GM21737 (cell line): ENCODE results near the gene PACSIN2.
"Not testable (repeated sequence)": the region's sequence is repeated elsewhere in the genome, so short reads cannot be mapped to it uniquely, and the experiment has no call there.

Experiments used
- ATAC-seq: cut with Tn5 transposase; IDR thresholded peaks from one replicate; pipeline ENCODE4 v1.9.1; 2021; ENCODE audit warnings: mild to moderate bottlenecking, moderate library complexity; ENCODE audit not compliant: unreplicated experiment

PACSIN2 gene

DNA sequence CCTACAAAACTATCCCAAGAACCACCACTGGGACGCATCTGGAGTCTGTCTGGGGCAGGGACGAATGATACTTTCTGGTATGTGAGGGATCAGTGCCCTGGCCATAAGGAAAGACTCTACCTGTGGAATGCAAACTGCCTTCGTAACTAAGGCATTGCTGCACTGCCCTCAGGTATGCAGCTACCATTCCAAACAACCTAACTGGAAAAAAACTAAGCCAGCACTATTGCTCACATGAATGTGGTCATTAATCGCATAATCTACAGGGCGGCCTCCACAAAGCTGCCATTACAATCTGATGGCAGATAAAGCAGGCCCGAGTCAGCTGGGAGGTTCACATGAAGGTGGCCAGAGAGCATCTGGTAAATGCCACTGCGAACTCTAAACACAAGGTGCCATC lies 3.9 kb downstream of the PACSIN2 start:
- no peak for ATAC-seq

DNA sequence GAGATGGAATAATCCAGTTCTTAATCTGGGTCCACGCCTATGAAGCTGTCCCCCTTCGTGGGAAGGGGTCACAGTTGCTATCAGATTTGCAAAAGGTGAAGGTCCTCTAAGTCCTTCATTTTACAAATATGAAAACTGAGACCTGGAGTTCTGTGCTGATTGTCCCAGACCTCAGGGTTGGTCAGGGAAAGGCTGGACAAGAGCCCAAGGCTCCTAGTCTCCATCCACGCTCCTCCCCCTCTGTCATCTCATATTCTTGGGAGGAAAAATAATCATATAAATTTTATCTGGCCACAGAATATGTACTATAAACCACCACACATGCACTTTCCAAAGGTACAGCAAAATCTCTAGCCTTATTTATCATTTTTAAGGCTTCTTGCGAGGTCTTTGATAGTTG lies 5.5 kb downstream of the PACSIN2 start:
- ATAC-seq: no peak

DNA sequence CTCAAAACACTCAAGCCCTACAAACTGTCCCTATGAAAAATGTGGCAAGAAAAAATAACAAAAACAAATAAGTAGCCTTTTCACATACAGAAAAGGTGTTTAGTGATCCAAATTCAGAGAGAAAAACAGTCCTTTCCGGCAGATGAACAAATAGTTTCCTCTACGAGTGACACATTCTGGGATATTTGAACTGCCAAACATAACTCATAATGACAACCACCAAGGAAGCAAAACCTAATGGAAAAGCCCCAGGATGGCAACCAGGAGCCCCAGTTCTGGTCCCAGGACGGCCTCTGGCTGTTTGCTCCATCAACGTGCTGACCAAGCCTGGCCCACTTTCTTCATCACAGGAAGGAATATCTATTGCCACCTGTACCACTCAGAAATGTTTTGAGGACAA lies 6.0 kb downstream of the PACSIN2 start:
- no peak for ATAC-seq

DNA sequence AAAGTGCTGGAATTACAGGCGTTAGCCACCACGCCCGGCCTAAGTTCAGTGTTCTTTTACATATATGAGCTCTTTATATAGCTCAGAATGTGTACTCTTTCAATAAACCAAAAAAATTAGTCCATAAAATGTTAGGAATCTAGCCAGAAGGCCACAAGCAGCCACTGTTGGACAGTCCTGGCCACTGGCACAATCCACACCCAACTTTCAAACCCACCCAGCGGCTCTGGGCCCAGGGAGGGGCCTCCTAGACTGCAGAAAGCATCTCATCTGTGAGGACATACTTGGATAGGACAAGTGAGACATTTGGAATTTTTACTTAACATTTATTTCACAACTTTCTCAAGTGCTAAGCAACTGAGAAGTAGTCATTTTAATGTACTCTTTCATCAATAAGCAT lies 6.4 kb downstream of the PACSIN2 start:
- ATAC-seq: no peak

DNA sequence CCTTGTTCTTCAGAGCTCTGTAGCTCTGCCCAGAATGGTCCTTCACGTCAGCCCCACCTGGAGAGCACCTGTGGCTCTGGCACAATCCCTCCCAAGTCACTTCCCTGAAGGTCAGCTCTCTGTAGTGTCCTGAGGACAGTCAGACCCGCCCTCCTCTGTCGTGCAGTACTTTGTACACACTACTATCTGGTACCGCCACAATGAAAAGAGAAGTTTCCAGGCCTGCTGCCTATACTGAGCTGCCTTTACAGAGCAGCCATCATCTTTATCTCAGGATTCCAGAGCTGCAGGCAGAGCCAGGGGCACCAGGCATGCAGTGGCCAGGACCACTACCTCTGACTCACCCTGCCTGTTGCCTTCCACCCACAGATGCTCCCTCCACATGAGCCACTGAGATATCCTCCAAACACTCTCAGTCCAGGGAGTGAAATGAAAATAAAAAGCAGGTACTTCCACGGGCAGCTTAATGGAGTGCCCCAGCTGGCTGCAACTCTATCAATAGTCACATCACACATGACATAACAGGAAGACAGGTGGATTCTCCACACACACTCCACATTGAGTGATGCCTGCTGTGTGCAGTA lies 7.3 kb downstream of the PACSIN2 start:
- no peak for ATAC-seq

DNA sequence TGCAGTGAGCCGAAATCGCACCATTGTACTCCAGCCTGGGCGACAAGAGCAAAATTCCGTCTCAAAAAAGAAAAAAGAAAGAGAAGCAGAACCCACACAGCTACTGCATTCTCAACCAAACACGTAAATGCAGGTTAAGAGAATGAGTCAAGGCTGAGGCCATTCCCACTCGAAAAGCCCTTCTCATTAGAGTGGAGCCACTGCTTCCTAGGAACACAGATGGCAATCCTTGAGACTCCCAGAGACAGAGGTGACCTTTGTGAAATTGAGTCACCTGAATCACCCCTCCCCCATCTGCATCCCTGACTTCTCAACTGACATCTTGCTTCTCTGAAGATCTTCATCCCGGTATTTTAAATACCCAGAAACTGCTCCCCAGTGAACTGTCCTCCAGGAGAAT lies 8.2 kb downstream of the PACSIN2 start:
- no peak for ATAC-seq

DNA sequence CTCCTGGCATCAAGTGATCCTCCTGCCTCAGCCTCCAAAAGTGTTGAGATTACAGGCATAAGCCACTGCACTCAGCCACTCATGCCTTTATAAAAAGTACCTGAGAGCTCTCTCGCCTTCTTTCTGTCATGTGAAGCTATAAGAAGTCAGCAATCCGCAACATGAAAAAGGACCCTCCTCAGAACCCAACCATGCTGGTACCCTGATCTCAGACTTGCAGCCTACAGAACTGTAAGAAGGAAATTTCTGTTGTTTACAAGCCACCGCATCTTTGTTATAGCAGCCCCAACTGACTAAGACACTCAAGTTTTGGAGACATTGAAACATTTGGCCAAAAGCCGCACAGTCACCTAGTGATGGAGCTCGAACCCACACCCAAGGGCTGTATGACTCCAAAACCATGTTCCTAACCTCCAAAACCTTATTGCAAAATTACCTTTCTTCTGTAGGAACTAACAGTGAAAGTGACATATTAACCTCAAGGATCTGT lies 8.9 kb downstream of the PACSIN2 start:
- ATAC-seq: no peak

DNA sequence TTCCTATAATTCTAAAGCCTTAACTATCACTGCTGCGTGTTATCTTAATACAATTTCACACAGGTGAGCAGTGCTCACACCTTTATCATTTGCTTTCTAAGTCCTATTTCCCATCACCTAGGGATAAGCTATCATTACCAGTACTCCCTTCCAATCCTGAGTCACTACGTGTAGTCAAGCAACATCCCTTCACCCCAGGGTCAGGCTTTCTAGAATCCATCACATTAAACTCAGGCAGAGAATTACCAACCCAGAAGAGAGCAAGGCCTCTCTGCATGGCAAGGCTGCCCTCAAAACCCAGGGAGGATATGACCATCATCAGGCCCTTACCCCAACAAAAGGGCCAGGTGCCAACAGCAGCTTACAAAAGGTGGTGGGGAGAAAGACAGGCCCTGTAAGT lies 9.8 kb downstream of the PACSIN2 start:
- no peak for ATAC-seq

DNA sequence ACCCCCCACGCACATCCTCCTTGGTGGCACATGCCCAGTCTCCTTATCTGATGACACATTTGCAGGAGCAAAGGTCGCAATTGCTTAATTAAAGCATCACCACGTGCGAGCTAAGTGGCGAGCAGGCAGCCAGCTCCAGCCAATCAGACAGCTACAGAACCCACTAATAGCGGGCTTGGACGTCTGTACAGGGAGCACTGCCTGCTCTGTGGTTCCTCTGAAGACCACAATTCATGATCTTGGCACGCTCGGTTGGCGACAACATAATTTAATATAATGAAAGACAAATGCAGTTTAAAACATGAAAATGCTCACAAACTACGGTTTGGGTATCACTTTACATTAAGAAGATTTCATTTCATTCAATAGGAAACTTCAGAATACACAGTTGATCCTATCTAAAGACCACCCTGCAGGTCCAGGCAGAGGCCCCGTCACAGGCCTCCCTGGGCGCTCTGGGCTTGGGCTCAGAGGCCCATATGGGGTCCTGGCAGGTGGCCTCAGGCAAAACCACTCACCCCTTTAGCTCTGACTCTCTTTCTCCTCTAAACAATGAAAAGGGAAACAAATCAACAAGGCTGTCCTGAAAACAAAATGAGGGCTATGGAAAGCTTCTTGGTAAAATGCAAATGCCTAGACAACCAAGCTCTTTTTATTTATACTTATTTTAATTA lies 10.4 kb downstream of the PACSIN2 start:
- ATAC-seq: no peak

DNA sequence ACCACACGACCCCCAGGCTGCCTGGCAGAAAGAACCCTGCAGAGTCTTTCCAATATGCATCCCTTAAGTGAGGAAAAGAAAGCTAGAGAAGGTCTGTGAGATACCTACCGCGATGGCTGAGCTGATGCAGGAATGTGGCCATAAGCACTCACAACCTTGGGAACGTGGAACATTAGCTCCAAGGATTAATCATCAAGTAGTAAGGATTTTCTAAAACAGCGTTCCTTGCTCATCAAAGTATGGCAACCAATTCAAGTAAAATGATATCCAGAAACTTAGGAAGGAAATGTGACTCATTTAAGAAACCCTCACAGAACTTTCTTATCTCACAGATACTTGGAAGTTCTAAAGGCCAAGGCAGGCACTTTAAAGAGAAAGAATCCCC lies 12.8 kb downstream of the PACSIN2 start:
- no peak for ATAC-seq

DNA sequence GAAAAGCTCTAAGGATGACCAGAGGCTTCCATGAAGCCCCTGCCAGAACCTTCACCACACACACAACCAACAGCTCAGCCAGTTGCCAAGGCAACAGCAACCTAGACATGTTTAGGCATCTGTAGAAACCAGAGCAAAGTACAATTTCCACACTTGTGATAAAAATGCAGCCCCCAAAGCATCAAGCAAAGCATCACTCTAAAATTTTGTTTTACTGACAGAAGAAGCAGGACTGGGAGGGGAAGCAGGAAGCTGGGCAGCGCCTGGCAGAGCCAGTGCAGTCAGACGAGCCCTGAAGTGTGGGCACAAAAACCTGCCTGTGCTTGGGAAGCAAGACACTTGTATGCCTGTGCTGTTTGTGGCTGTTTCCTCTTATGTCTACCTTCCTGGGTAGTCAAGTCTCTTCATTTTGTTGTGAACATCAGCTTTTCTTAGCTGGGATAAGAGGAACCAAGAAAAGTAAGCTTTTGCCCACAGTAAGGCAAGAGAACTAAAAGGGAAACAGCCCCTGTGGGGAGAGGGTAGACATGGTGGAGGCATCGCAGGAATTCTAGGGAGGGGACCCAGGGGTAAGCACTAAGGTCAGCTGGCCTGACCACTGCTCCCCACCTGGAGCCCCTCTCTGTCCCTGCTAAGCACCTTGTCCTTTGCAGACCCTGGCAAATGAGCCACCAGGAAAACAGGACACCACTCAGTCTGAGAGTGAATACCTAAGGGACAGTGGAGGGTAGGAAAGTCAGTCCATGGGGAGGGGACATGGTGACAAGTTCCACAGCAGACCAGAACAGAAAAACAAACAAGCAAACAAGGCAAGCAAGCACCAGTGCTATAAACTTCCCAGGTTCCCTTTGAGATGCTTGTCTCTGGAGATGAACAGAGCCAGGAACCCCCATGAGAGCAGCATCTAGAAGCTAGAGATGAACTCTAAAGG lies 13.4 kb downstream of the PACSIN2 start:
- ATAC-seq: no peak

DNA sequence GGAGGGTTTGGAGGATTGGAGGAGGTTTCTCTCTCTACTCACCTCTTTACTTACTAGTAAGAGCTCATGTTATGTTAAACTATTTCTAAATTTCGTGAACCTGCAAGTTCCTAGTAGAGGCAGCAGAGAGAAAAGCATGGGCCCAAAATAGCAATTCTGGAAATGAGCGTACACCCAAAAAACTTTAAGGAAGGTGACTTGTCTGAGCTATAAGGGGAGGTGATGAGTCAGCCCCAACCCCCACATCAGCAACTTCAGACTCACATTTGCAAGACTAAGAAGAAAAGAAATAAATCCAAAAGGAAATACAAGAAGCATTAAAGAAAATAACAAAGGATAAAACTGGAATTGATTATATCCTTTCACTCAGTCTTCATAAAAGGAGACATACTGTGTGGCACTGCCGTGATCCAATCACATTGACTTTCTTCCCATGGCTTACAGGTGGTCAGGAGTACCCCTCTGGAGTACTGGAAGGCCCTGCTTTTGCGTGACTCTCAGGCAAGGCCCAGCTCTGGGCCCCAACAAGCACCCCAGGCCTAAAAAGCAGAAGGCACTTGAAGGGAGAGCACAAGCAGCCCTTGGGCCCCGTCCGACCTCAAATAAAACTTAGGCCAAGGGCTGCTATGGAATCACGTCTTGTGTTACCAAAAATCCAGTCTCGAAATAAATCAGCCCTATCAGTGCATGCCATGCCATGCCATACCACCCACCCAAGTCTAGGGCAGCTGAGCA lies 14.3 kb downstream of the PACSIN2 start:
- no peak for ATAC-seq

DNA sequence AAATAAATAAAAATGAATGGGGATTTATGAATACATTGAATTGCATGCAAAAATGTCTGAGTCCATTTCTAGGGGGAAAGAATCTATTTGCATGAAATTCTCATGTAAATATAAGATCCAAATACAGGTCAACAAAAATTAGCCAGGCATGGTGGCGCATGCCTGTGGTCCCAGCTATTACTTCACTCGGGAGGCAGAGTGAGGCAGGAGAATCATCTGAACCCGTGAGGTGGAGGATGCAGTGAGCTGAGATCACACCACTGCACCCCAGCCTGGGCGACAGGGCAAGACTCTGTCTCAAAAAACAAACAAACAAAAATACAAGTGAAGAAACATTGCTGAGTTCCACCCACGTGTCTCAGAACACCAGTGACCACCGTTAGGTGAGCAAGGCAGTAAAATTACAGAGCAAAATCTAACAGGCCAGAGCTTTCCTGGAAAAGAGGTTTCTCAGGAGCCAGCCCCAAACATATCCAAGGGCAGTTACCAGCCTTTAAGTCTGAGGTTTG lies 17.3 kb downstream of the PACSIN2 start:
- ATAC-seq: no peak

DNA sequence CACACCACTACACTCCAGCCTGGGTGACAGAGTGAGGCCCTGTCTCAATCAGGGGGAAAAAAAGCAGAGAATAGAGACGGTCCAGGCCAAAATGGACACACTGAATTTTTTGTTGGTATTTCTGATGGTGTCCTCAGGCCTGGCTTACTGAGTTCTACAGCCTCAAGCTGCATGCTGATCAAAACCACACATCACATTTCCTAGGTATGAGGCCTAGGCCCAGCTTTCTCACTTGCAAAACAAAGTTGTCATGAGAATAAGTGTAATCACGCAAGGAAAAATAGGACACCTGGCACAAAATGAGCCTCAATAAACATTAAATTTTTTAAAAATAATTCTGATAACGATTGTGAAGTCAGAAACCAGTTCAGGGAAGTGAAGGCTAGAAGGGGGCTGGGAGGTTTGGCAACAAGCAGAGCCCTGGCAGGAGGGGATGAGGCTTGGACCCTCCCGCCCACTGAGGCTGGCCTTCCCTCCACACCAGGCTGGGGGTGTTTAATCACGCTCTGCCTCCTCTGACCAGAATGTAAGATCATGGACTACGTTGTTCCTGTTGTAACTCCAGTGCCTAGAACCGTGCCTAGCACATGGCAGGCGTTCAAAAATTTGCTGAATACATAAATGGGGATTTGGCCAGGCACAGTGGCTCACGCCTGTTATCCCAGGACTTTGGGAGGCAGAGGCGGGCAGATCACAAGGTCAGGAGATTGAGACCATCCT lies 18.1 kb downstream of the PACSIN2 start:
- no peak for ATAC-seq

DNA sequence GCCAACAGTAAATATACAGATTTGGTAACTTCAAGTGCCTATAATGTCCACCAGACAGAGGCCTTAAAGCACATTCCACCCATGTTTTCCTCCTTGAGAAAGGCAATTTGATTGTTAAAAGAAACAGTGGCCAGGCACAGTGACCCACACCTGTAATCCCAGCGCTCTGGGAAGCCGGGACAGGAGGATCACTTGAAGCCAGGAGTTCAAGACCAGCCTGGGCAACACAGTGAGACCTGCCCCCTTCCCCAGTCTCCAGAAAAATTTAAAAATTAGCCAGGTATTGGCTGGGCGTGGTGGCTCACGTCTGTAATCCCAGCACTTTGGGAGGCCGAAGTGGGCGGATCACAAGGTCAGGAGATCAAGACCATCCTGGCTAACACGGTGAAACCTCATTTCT lies 19.3 kb downstream of the PACSIN2 start:
- not testable (repeated sequence) for ATAC-seq

DNA sequence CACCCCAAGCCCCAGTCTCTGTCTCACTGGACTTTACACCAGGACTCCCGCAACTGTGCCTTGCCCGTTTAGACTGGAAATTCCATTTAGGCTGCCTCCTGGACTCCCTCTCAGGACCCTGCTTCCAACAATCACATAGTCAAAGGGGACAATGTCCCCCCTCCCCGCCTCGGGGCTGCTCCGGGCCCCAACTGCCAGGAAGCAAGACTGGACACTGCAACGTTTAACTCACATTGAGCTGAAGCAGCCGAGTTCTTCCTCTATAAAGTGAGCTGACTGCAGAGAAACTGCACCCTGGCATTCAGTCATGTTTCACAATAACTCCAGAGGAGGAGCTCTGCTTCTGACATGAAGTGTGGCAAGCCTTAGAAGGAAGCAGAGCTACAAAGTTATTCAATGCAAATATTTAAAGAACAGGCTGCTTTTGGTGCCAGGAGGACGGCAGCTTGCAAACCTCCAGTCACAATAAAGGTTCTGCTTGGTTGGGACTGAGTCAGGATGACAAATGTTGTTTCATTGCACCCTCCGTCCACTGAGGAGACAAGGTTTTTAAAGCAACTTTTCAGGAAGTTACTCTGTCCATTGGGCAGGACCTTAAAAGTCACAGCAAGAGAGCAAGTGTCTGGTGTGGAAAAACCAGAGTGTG lies 19.9 kb downstream of the PACSIN2 start:
- ATAC-seq: no peak

DNA sequence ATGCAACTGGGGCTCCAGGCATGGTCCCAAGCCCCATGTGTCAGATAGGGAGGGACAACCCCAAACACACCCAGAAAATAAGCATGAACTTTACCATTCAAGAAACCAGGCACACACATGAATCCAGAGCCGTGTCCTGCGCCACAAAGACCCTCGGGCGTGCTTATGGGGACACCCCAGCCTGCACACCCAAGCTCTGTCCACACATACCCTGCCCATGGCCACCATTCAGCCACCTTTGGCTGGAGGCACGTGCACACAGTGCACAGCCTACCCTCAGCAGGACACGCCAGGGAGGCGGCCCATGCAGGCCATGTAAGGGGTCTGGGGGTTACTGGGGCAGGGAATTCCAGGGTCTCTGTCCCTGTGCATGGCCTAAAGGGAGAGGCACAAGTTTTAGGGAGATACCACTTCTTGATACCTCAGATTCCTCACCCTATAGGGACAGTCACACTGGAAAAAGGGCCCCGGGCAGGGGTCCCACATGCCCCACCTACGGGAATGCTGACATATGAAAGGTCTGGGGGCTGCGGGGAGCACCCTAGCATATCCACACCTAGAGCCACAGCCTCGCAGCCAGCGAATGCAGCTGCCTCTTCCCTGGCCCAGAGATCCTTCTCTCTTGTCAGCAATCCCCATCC lies 20.6 kb downstream of the PACSIN2 start:
- no peak for ATAC-seq

DNA sequence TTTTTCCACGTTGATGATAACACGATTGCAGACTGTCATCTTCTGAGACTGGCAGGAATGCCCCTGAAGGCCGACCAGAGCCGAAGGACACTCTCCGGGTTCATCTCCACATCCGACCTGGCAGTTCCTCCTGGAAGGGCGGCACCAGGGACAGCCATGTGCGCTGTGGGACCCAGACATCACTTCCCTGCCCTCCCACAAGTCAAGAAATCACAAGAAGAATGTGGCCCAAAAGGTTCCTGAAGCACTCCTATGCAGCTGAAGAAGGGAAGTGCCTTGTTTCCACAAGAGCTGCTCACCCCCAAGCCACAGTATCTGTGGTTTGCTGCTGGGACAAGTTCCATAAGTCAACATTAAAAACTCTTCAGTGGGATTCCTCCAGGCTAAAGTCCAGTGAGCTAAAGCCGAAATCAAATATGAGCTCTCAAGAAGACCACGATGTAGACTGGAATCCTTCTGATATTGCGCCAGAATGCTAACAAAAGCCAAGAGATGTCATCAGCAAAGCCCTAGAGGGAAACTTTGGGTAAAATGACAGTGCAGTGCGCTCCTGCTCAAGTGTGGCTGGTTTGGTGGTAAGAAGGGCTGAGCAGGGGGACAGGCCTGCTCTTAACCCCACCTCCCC lies 21.2 kb downstream of the PACSIN2 start:
- ATAC-seq: no peak
